Globus pallidus (tissue), 1 donor: ENCODE data around the gene LDB1.

ENCODE experiments used
- DNase-seq: peaks from one replicate; pipeline ENCODE4 v3.0.0-alpha.2; 2015; ENCODE audit warnings: low spot score

The LDB1 gene

DNA sequence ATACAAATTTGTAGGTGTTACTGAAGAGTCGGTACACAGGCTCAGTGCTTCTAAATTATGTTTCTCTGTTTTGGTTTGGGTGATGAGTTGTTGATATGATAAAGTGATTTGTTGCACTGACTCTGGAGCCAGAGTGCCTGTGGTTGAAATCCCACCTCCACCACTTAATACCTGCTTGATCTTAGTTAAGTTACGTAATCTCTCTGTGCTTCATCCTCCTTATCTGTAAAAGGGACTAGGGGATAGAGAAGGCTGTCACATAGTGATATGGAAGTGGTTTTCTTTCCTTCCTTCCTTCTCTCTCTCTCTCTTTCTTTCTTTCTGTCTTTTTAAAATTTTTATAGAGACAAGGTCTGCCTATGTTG, 55.7 kb downstream of the LDB1 start:
- no peak for DNase-seq

- DNase-seq, result no peak
Observed at GRCh38 chr10:102059987-102060386, 60.2 kb downstream of the LDB1 start.
